DMS53 (cell line): ENCODE data around the gene TKTL1.
"Not testable (repeated sequence)": the region's sequence is repeated elsewhere in the genome, so short reads cannot be mapped to it uniquely, and the experiment has no call there.

ENCODE experiments used
- DNase-seq: peaks from one replicate; lab custom pipeline; 2025; lab: John Stamatoyannopoulos, UW

The TKTL1 gene

GRCh38 chrX:154309041-154309775 is 13.6 kb downstream of the TKTL1 start:
- no peak for DNase-seq

- no peak for DNase-seq
Measured at GRCh38 chrX:154310616-154311536, 15.3 kb downstream of the TKTL1 start.

DNA sequence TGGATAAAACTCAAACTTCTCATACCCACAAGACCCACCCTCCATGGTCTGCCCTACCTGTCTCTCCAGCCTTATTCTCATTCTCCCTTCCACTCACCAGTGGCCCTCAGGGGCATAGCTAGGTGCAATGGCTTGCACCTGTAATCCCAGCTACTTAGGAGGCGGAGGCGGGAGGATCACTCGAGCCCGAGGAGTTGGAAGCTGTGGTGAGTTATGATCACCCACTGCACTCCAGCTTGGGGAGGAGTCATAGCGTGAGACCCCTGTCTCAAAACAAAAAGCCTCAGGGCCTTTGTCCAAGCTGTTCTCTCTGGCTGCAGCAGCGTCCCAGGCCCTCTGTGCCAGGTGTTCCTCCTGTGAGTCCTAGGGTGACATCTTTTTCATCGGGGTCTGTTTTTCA is 16.5 kb downstream of the TKTL1 start:
- no peak for DNase-seq

DNA sequence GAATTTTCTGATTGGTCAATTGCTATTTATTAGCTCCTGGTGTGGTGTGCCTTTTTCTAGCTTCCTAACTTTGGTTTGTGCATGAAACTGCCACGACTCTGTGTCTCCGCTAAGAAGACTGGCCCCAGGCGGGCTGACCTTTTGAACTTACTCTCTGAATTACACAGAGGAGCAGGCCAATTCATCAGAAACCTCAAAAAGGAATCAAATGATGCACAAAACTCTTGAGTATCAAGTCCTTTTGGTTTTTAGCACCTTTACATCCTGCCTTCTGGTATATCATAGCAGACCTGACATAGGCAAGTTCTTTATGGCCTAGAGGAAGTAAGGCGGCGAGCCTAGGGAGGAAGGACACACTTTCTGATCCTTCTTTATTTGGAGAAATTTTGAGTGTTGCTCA is 17.6 kb downstream of the TKTL1 start:
- DNase-seq, result no peak

DNA sequence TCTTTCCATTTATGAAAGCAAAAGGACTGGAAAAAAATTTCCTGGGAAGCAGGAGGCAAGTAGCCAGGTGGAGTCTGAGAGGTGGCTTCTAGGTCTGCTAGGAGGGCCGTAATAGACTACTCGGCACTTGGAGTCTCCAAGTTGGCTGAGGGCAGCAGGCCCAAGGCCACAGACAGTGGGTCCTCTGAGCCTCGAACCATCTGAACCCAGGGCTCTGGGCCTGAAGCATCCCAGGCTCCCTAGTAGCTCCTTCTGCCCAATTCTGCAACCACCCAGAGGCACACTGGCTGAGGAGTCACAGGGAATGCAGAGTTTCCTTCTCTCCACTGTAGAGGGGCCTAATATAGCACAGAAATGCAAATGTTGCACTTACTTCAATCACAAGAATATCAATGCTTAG is 19.8 kb downstream of the TKTL1 start:
- DNase-seq, result no peak

- DNase-seq, result peak; percentile 43
Measured at GRCh38 chrX:154317391-154317995, 21.9 kb downstream of the TKTL1 start.

GRCh38 chrX:154320406-154320805 is 24.8 kb downstream of the TKTL1 start:
- no peak for DNase-seq

DNA sequence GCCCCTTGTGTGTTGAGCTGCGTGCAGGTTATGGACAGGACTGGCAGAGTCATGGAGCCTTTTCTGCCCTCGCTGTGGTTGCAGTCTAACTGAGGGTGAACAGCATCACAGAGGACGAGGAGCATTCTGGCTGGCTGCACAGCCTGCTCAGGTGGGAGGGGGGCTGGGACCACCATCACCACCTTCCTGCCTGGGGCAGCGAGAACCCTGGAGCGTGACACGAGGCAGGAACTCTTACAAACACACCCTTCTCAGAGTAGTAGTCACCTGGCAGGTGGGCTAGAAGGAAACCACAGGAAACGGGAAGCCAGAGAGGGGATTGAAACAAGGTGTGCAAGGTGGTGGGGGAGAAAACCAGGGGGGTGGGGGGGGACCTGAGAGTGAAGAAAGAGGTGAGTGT is 25.6 kb downstream of the TKTL1 start:
- DNase-seq, result no peak

GRCh38 chrX:154321594-154321993 is 26.0 kb downstream of the TKTL1 start:
- peak; percentile 39 for DNase-seq

DNA sequence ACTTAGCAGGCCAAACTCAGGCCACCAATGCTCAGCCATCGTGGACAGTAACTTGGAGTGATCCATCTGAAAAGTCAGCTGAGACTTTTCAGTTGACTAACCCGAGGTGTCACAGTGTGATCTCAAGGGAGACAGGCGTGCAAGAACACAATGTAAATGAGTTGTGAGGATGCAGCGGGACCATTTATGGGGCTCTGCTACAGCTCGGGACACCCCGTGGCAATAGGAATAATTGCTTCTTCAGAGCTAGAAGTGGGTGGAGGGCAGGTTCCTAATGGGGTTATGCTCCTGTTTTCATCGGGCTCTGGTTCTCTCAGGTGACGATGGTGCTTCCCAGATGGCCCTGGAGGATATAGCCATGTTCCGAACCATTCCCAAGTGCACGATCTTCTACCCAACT is 27.3 kb downstream of the TKTL1 start:
- no peak for DNase-seq

DNA sequence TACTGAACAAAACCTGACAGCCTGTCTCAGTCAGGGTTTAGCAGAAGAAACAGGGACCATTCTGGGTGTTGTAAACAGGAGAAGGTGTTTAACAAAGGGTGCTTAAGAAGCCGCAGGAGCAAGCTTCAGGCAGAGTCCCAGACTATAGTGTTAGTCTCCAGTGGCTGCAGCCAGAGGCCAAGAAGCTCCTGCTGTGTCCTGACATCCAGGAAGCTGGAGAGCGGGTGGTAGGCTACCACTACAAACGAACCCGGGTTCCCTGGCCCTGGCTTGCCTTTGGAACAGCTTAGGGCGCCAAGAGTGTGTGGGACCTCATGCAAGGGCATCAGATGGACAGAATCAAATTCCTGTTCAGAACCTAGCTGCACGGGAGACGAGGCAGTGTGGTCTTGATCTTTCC is 27.9 kb downstream of the TKTL1 start:
- no peak for DNase-seq

GRCh38 chrX:154325541-154325940 is 29.9 kb downstream of the TKTL1 start:
- no peak for DNase-seq

DNA sequence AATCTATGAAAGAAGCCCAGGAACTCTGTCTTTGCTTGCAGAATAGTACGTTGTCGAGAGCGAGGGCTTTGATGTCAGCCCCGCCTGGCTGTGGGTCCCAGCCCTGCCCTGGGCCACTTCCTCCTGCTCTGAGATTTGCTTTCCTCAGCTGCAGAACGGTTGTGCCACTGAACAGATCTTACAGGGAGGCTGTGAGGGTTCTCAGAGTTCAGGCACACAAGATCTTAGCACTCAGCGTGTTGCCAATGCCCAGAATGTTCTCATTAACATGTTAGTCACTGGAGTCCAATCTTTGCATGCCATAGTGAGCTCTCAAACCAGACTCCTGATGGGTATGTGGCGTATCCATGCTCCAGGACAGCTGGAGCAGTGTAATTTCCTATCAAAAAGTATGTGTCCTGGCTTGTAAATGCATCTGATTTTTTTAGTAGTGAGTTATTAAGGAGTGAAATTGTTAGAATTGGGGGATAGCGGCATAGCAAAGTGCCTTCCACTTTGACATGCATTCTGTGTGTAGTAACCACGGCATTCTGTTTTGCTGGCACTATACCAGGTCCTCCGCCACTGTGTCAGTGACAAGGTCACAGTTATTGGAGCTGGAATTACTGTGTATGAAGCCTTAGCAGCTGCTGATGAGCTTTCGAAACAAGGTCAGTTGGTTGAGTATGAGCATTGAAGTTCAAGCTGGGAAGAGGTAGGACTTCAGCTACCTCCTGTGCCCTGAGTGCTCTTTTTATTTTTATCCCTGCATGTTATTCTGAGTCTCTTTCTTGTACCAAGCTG is 31.6 kb downstream of the TKTL1 start:
- DNase-seq, result no peak

GRCh38 chrX:154328646-154329045 is 33.1 kb downstream of the TKTL1 start:
- no peak for DNase-seq

DNA sequence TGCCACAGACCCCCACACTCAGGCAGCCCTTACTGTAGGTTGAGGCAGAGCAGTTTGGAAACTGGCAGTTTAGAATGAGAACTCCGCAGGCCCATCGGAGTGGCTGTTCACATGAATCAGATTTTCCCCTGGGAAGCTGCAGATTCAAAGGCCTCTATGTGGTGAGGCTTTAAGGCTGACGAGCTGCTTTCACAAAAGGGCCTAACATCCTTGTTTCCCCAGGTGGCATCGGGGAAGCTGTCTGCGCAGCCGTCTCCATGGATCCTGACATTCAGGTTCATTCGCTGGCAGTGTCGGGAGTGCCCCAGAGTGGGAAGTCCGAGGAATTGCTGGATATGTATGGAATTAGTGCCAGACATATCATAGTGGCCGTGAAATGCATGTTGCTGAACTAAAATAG is 33.7 kb downstream of the TKTL1 start:
- no peak for DNase-seq

GRCh38 chrX:154332561-154332960 is 37.0 kb downstream of the TKTL1 start:
- DNase-seq, result no peak

DNA sequence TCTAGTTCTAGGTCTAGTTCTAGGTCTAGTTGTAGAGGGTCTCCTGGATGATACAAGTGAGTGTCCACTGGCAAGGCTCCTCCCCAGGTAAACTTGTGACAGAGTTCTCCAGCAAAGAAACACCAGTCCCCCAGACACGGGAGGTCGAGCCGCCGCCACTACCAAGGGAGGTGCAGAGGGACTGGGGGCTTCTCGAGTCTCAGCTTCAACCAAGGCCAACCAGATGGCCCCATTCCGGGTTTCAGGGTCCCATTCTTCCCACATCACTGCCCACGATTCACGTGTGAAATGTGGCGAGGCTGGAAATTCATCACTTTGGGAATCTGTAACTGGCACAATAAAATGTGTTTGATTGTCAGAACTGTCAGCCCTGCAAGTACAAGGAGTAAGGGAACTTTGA is 37.5 kb downstream of the TKTL1 start:
- DNase-seq, result no peak

DNA sequence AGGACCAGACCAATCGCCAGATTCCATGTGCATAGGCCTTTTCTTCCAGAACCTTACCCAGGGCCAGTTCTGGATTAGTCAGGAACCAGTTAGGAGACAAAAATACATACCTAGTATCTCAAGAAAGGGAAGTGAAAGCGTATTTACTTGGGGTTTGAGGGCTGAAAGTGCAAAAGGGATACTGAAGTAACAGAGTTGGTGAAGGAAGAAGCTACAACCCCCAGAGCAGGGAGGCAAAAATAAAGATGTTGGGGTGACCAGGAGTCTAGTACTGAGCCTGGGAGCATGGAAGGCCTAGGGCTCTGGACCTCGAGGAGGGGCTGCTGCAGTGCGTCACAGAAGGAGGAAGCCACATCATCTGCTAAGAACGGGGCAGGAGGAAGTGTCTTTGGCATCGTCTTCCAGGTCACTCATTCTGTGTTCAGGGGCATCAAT is 38.3 kb downstream of the TKTL1 start:
- DNase-seq, result no peak

GRCh38 chrX:154334496-154334895 is 38.9 kb downstream of the TKTL1 start:
- no peak for DNase-seq

DNA sequence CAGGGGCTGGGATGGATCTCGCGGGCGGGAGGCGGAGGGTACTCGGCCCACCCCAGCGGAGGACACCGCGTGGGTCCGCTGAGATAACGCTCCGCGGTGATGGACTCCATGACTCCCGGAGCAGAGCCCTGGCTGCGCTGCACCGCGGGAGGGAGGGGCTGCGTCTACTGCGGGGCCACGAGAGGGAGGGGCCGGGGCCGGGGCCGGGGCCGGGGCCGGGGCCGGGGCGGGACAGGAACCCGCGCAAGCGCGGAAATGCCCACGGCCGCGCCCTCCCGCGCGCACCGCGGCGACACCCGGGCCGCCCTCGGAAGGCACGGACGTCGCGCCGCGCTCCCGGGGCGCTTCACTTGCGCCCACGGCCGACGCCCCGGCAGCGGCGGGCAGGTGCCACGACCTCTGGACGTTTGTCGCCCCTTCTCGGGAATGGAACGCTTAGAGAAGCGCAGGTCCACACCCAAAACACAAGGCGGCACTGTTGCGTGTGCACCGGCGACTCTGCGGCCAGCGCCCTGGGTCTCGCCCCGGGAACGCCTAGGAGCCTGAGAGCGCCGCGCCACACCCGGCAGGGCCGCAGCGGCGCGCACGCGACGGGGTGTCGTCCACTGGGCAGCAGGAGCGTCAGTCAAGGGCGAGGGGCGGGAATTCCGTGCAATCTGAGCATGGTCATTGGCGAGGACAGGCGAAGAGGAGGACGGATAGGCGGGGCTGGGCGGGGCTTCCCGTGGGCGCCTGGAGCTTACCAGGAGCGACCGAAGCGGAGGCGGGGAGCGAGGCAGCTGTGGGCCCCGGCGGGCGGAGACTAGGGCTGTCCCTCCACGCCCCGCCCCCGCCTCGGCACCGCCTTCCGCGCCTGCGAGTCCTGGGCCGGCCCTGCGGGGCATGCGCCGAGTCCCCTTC is 46.1 kb downstream of the TKTL1 start:
- DNase-seq, result not testable (repeated sequence)

- not testable (repeated sequence) for DNase-seq
Measured at GRCh38 chrX:154343063-154343462, 47.5 kb downstream of the TKTL1 start.
